Common myeloid progenitor, CD34-positive (primary cell): Measurements from ENCODE around the gene MEIOSIN.

Source experiments
- CTCF ChIA-PET: fragments of 350-600 bp; sonication (Branson Sonifier 250); formaldehyde crosslinking; loops from one replicate; lab custom pipeline; 2021; ENCODE audit warnings: antibody characterized with exemption; lab: Charles Lee
- POLR2A ChIA-PET: fragments of 350-600 bp; sonication (Branson Sonifier 250); formaldehyde crosslinking; loops from one replicate; lab custom pipeline; 2021; ENCODE audit warnings: antibody characterized with exemption; lab: Charles Lee
- DNase-seq, 3 donors: peaks; one replicate each; pipeline versions ENCODE4 v3.0.0 to v3.0.0-alpha.2; 2013
- H3K27ac ChIP-seq, 2 experiments: 1 replicate in 1 of 2; 2 replicates in 1 of 2; pipeline ENCODE4 v1.7.0; 2013; ENCODE audit warnings: inconsistent platforms in 2 of 2, low read length in 2 of 2, mild to moderate bottlenecking in 2 of 2, low read depth in 1 of 2, moderate library complexity in 1 of 2; ENCODE audit not compliant: severe bottlenecking in 2 of 2, insufficient read depth in 1 of 2, poor library complexity in 1 of 2
- H3K27me3 ChIP-seq, 5 experiments: replicated peaks in 2 of 5; 1 replicate in 3 of 5; 2 replicates in 2 of 5; pipeline versions ENCODE4 v1.6.1 to v1.7.0; 2013; ENCODE audit warnings: low read length in 4 of 5, mild to moderate bottlenecking in 2 of 5, moderate library complexity in 2 of 5, inconsistent platforms in 1 of 5; ENCODE audit not compliant: insufficient read depth in 5 of 5, control insufficient read depth in 4 of 5
- H3K36me3 ChIP-seq, 4 experiments: 1 replicate in 2 of 4; 2 replicates in 2 of 4; pipeline versions ENCODE4 v1.6.1 to v1.7.0; 2013; ENCODE audit warnings: low read length in 3 of 4, control low read depth in 1 of 4, mild to moderate bottlenecking in 1 of 4; ENCODE audit not compliant: control insufficient read depth in 4 of 4, insufficient read depth in 4 of 4
- H3K4me1 ChIP-seq, 4 experiments: 1 replicate in 3 of 4; 2 replicates in 1 of 4; pipeline versions ENCODE4 v1.6.1 to v1.7.1; 2013; ENCODE audit warnings: low read length in 3 of 4, mild to moderate bottlenecking in 3 of 4, control low read depth in 1 of 4, inconsistent platforms in 1 of 4, moderate library complexity in 1 of 4; ENCODE audit not compliant: control insufficient read depth in 4 of 4, insufficient read depth in 4 of 4; ENCODE audit errors: control extremely low read depth in 1 of 4
- H3K4me3 ChIP-seq, 7 experiments: 1 replicate in 4 of 7; 2 replicates in 3 of 7; pipeline versions ENCODE4 v1.5.1 to v1.7.0; 2013; ENCODE audit warnings: mild to moderate bottlenecking in 7 of 7, low read length in 6 of 7, moderate library complexity in 6 of 7, inconsistent platforms in 2 of 7, low read depth in 2 of 7, control low read depth in 1 of 7; ENCODE audit not compliant: insufficient read depth in 4 of 7, control insufficient read depth in 1 of 7; ENCODE audit errors: extremely low read depth in 1 of 7
- H3K9me3 ChIP-seq, 5 experiments: 1 replicate in 4 of 5; 2 replicates in 1 of 5; pipeline versions ENCODE4 v1.6.1 to v1.7.1; 2013; ENCODE audit warnings: low read length in 4 of 5, mild to moderate bottlenecking in 2 of 5, inconsistent platforms in 1 of 5, low read depth in 1 of 5, moderate library complexity in 1 of 5; ENCODE audit not compliant: control insufficient read depth in 4 of 5, insufficient read depth in 2 of 5; ENCODE audit errors: control extremely low read depth in 1 of 5
- WGBS: methylation state at CpG from one replicate; pipeline ENCODE4 v1.1.5; 2013; ENCODE audit not compliant: insufficient coverage; 5-methylcytosine and 5-hydroxymethylcytosine counted together

MEIOSIN gene

GRCh38 chr19:45790942-45791341, 57.7 kb downstream of the MEIOSIN start:
- peak; percentile 89 to 94 (median 93) for DNase-seq
- Histone ChIP-seq H3K27me3 (peaks cover 0 to 68% (median 35%) of the 10 kb centered on the region in 5 experiments), H3K9me3 (no peaks in the 10 kb centered on the region), H3K36me3 (peaks cover 0 to 3% (median 0%) of the 10 kb centered on the region in 4 experiments), H3K27ac (no peak overlapping the region), H3K4me1 (peaks cover 4 to 34% (median 30%) of the 10 kb centered on the region in 4 experiments), H3K4me3 (no peak overlapping the region)
- ChIA-PET CTCF (interaction anchor here (1.6 to 15.0 kb wide), 2 partner anchors 11 to 19 kb away, joined by 3 to 138 read pairs; partner anchors contain the start of gene SIX5), POLR2A (no interaction called here)
- WGBS, result 0% methylated on average over 6 of the region's 8 CpGs

- no peak for DNase-seq
- ChIA-PET CTCF (interaction anchor here (0.9 to 15.0 kb wide), 3 partner anchors 10 to 20 kb away, joined by 3 to 138 read pairs (median 3); partner anchors contain the start of gene SIX5), POLR2A (interaction anchor here (0.6 kb wide), 1 partner anchor 18 kb away, joined by 5 read pairs; no protein-coding TSS in a partner anchor)
- H3K4me3 ChIP-seq, result peak overlapping the region; percentile 22 to 77 (median 53)
- no peaks in the 10 kb centered on the region for H3K9me3 ChIP-seq
- peaks cover 4 to 34% (median 30%) of the 10 kb centered on the region in 4 experiments for H3K4me1 ChIP-seq
- H3K27me3 ChIP-seq, result peaks cover 0 to 67% (median 33%) of the 10 kb centered on the region in 5 experiments
- WGBS, result 8% methylated on average over 30 of the region's 31 CpGs
- peaks cover 0 to 3% (median 0%) of the 10 kb centered on the region in 4 experiments for H3K36me3 ChIP-seq
- H3K27ac ChIP-seq, result no peak overlapping the region
Measured at GRCh38 chr19:45791744-45792469, 58.7 kb downstream of the MEIOSIN start.

GRCh38 chr19:45792470-45793177, 59.4 kb downstream of the MEIOSIN start, which contains the start of gene DMWD:
Gene DMWD (minus strand): TSS chr19:45792845. CDS start chr19:45792756, 89 bp downstream.
- Histone ChIP-seq H3K27ac (no peak within 1 kb of the TSS), H3K27me3 (peaks cover 0 to 65% (median 29%) of the 10 kb centered on the region in 5 experiments), H3K9me3 (no peaks in the 10 kb centered on the region), H3K4me3 (peak within 1 kb of the TSS; percentile 22 to 77 (median 54)), H3K4me1 (peaks cover 4 to 34% (median 30%) of the 10 kb centered on the region in 4 experiments), H3K36me3 (peaks cover 0 to 3% (median 0%) of the 10 kb centered on the region in 4 experiments)
- POLR2A ChIA-PET, result interaction anchor here (0.6 kb wide), 2 partner anchors 18 to 217 kb away, joined by 4 to 5 read pairs; no protein-coding TSS in a partner anchor
- WGBS, result 1% methylated on average over 82 of the region's 86 CpGs
- peak; percentile 95 to 98 (median 96) for DNase-seq
- CTCF ChIA-PET, result interaction anchor here (1.1 to 15.0 kb wide), 2 partner anchors 21 to 25 kb away, joined by 4 to 138 read pairs; partner anchors contain the start of gene SIX5

GRCh38 chr19:45793178-45793564, 59.9 kb downstream of the MEIOSIN start:
- WGBS, result 61% methylated on average over 2 of the region's 3 CpGs
- Histone ChIP-seq H3K27me3 (peaks cover 0 to 66% (median 29%) of the 10 kb centered on the region in 5 experiments), H3K4me1 (peaks cover 4 to 34% (median 30%) of the 10 kb centered on the region in 4 experiments), H3K36me3 (peaks cover 0 to 3% (median 0%) of the 10 kb centered on the region in 4 experiments), H3K27ac (no peak overlapping the region), H3K4me3 (peak overlapping the region in 6 of 7 experiments; percentile 19 to 77 (median 58)), H3K9me3 (no peaks in the 10 kb centered on the region)
- ChIA-PET POLR2A (interaction anchor here (0.6 kb wide), 1 partner anchor 217 kb away, joined by 4 read pairs; no protein-coding TSS in a partner anchor), CTCF (interaction anchor here (1.1 to 15.0 kb wide), 2 partner anchors 22 to 25 kb away, joined by 4 to 138 read pairs; partner anchors contain the start of gene SIX5)
- DNase-seq, result no peak

GRCh38 chr19:45793876-45794275, 60.6 kb downstream of the MEIOSIN start:
- 83% methylated on average over 2 of the region's 6 CpGs for WGBS
- H3K27me3 ChIP-seq, result peaks cover 0 to 59% (median 29%) of the 10 kb centered on the region in 5 experiments

GRCh38 chr19:45794627-45795026, 61.4 kb downstream of the MEIOSIN start:
- Histone ChIP-seq H3K27ac (no peak overlapping the region), H3K4me3 (no peak overlapping the region), H3K4me1 (peaks cover 4 to 34% (median 32%) of the 10 kb centered on the region in 4 experiments), H3K9me3 (no peaks in the 10 kb centered on the region), H3K27me3 (peaks cover 0 to 52% (median 22%) of the 10 kb centered on the region in 5 experiments), H3K36me3 (no peaks in the 10 kb centered on the region)
- WGBS, result 79% methylated on average over 2 of the region's 2 CpGs
- CTCF ChIA-PET, result interaction anchor here (1.2 to 15.0 kb wide), 4 partner anchors 9 to 23 kb away, joined by 3 to 138 read pairs (median 28); partner anchors contain the start of genes RSPH6A and SIX5
- POLR2A ChIA-PET, result no interaction called here
- DNase-seq, result no peak

More at GRCh38 chr19:45793876-45794275, 60.6 kb downstream of the MEIOSIN start:
- H3K4me1 ChIP-seq, result peaks cover 4 to 34% (median 30%) of the 10 kb centered on the region in 4 experiments
- H3K36me3 ChIP-seq, result peaks cover 0 to 3% (median 0%) of the 10 kb centered on the region in 4 experiments
- no peak for DNase-seq
- ChIA-PET POLR2A (interaction anchor here (0.7 kb wide), 1 partner anchor 11 kb away, joined by 3 read pairs; no protein-coding TSS in a partner anchor), CTCF (interaction anchor here (2.0 to 15.0 kb wide), 2 partner anchors 15 to 22 kb away, joined by 5 to 138 read pairs; partner anchors contain the start of gene SIX5)
- H3K27ac ChIP-seq, result no peak overlapping the region
- H3K9me3 ChIP-seq, result no peaks in the 10 kb centered on the region
- no peak overlapping the region for H3K4me3 ChIP-seq
